CD4-positive, alpha-beta T cell treated with Interleukin-12 subunit alpha and Interleukin-12 subunit beta, for 1 hour (primary cell): ENCODE results near the gene CMBL.
A peak's percentile ranks its signal among the peaks of the same experiment; 100 is the strongest.
"Not testable (repeated sequence)": the region's sequence is repeated elsewhere in the genome, so short reads cannot be mapped to it uniquely, and the experiment has no call there.

Experiments
- DNase-seq: peaks from one replicate; pipeline ENCODE4 v3.0.0-alpha.2; 2020

CMBL gene

DNA sequence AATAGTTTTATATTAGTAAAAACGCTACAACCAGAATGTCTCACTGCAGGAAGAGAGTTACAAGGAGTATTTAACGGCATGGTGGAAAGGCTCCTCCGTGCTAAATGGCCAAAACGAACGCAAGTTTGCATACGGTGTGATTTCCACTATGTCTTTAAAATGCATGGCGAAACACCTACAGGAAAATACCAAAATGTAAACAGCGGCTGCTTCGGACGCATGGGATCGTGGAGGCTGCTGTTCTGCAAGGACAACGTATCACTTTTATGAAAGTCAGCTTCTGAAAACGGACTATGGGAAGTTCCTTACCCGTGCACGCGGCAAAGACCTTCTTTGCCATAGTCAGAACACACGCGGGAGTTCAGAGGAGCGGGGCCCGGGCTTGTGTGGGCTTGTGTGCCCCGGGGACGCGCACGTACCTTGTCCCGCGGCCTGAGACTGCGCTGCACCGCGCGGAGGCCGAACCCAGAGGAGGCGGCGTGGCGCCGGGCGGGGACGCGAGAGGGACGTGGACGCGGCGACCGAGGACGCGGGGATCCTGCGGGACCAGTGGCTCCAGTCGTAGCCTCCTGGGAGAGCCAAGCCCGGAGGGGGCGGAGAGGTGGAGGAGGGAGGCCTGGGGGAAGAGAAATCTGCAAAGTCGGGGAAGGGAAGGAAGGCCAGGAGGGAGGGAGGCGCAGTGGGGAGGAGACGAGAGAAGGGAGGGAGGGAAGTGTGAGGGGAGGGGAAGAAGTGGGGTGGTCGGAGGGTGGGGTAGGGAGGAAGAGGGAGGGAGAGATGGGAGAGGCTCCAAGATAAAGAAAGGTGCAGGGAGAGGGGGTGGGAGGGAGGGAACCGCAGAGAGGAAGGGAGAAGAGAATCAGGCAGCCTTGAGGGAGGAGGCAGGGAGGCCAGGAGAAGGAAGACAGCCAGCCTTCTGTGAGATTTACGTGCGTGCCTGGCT is at the start of gene CMBL:
Gene CMBL, minus strand, starts transcription at position 697 of the 943 bp plus-strand sequence. CDS start 17,140 bp downstream, outside the sequence.
- DNase-seq = peak; percentile 6

DNA sequence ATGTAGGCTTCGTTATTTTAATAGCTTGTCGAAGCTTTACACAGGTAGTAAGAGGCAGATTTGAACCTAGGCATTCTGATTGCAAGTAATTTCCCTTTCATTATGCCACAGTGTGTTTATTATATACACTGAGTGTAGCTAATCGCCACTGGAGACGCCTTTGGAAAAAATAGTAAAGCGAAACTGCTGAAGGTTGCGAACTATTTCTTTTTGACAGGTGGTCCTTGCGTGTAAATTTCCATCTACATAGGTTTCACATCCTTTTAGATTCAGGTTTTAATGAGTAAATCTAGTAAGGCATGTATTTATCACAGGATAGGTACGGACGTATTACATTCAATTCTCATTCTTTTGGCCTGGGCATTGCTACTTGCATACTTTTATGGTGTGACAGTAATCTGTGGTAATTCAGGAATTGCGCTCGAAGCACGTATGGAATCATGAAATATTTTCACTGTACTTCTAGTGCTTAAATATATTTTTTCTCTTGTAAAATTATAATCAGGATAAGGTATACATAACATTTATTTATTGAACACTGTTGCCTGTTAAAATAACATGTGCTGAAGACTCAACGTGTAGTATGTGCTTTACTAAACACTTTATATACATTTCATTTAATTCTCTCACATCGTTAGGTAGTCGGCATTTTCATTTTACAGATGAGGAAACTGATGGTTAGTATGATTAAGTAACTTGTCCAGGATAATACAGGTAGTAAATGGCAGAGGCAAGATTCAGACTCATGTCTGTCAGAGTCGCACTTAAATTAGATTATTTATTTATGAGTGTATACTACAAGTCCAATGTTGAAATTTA is 47.6 kb upstream of the CMBL start:
- peak; percentile 44 for DNase-seq

DNA sequence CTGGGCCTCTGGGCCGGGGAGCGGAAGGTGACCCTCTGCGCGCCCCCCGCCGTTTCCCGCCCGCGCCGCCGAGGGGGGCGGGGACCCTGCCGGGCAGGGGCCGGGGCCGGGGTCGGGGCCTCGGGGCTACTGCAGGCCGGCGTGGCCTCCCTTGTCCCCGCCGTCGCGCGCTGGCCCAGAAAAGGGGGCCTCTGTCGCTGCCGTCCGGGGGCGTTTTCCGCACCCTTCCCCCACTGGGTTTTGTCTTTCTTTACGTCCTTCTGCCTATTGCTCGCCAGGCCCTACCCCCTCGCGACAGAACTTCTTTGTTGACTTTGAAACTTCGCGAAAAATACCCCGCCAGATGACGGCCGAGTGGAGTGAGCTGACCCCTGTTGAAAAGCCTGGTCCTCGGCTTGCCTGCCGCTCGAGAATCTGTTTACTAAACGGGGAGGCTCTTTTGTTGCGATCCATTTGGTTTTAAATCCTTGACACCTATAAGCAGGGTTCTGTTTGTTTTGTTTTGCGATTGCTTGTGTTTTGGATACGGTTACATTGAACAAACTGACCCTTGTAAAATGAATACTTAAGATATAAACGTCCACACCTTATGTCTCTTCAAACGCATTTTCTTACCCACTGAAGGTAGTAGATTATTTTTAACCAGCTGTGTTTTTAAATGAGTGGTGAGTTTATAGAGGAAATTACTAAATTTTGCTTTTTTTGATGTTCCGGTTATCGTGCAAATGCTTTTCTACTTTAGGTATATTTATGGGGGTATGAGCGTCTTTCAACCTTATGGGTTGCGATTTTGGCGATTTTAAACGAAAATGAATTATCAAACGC is 46.6 kb upstream of the CMBL start:
- peak; percentile 53 for DNase-seq

DNA sequence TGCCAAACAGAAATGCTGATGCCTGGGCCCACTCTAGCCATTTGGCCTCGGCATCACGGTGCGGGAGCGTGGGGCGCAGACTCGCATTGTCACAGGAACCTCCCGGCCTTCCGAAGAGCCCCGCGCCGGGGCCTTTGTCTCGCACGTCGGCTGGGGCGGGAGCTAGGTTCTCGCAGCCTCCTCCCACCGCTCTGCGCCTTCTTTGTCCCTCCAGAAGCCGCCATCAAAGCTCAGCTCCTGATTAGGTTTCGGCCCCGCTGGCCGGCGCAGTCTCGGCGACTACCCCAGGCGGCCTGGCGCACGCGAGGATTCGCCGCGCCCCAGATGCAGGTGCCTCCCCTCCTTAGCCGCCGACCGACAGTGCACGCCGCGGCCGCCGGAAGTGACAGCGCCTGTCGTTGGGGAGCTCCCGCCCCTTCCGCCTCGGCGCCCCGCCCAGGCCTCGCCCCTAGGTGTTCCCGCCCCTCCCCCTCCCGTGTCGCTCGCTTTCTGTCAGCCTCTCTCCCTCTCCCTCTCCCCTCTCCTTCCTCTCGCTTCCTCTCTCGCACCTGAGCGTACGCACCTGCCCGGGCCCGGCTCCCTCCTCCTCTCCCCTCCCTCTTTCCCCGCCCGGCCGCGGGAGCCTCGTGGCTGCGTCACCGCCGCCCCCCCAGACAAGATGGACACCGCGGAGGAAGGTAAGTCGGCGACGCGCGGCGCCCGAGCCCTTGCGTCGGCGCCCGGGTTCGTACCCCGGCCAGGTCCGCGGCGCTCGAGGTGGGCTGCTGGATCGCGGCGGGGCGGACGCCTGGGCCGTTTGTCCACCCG is 45.7 kb upstream of the CMBL start, which contains the start of gene MARCHF6:
Gene MARCHF6, plus strand, starts transcription at position 455 of the 807 bp plus-strand sequence. Its CDS starts 204 bp downstream, at position 659.
- DNase-seq = peak; percentile 96

DNA sequence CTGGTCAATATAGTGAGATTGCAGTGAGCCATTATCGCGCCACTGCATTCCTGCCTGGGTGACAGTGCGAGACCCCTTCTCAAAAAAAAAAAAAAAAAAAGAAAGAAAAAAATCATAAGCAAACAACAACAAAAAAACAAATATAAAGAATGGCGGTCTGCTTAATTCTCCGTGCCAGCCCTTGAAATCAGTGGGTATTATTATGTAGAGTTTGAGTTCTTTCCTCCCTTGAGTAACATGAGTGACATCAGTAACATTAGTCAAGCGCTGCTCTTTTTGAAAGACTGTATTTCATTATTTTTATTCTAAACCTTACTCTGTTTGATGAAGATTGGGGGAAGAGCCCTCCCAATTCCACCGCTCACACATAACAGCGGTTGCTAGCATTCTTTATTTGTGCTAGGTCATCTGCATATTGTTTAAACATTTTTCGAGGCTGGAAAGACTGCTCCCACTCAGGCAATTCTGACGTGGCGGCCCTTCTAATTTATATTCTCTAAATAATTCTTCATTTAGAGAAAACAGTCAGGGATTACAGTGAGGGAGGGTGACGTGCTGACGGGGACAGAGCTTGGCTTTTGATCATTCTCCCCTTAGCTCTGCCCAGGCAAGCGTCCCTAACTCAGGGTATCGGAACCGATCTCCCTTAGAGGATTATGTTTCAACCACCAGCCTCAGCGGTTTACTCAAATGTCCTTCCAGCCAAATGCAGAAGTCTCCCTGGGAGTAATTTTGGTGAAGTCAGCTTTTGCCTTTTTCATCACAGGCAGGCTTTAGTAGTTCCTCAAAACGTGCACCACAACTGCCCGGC is 44.9 kb upstream of the CMBL start:
- DNase-seq = no peak

DNA sequence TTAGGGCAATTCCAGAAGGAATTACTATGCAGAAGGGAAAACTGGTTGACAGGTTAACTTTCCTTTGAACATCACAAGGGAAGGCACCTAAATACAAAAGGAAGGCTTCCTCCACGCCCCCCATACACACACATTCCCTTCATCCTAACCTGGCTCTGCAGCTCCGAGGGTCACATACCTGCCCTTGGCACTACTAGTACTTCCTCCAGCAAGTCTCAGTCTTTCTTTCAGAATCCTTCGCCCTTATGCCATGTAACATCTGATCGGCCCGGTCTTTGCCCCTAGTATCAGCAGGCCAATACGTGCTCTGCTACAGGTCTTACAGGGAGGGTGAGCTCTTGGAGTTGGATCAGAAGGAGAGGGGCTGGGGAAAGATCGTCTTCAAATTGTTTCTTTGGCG is 44.2 kb upstream of the CMBL start:
- no peak for DNase-seq

DNA sequence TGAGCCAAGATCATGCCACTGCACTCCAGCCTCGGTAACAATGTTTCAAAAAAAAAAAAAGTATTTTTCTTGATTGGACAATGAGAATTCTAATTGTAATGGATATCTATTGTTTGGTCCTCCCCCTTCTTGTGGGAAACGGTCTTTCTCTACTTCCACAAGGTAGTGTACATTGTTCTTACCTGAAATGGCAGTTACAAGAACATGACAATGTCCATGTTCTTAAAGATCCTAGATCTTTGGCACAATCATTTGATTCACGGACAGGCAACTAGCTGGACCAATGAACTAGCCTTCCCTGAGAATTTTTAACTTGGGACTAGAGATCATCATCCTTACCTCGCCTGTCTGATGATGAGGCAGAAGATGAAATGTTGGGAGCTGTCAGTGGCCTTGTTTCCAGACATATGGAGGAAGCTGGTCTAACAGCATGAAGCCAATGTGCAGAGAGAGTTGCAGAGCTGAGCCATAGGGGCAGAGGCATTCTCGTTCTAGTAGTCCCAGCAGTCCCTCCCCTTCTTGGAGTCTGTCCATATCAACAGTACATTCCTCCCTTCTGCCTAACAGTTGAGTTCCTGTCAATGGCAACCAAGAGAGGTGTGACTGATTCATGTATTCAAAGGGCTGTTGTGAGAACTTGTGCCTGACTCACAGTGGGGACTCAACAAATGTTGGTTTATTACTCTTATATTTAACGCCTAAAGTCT is 43.6 kb upstream of the CMBL start:
- DNase-seq = no peak

DNA sequence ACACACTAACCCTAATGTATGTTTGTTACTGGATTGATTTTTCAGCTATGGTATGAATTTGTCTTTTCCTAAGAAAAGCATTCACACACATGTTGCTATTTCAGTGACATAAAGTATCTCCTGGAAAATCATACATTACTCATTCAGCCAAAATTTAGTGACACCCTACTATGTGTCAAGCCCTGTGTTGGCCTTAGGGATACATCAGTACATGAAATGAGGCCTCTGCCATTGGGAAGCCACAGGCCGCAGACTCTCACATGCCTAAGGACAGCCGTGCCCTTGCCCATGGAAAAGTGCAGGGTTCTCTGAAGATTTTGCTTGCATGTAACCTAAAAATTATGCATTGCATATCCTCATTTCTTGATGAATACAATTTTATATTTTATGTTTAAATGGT is 40.6 kb upstream of the CMBL start:
- DNase-seq = no peak

DNA sequence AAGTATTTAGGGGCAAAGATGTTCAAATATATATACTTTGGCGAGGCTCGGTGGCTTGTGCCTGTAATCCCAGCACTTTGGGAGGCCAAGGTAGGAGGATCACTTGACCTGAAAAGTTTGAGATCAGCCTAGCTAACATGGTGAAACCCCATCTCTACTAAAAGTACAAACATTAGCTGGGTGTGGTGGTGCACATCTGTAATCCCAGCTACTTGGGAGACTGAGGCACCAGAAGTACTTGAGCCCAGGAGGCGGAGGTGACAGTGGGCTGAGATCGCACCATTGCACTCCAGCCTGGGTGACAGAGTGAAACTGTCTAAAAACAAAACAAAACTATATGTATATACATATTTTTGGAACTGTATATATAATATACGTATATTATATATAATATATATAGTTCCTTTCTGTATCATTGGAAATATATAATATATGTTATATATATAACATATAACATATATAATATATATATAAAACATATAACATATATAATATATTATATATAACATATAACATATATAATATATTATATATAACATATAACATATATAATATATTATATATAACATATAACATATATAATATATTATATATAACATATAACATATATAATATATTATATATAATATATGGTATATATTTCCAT is 36.9 kb upstream of the CMBL start:
- DNase-seq = not testable (repeated sequence)

DNA sequence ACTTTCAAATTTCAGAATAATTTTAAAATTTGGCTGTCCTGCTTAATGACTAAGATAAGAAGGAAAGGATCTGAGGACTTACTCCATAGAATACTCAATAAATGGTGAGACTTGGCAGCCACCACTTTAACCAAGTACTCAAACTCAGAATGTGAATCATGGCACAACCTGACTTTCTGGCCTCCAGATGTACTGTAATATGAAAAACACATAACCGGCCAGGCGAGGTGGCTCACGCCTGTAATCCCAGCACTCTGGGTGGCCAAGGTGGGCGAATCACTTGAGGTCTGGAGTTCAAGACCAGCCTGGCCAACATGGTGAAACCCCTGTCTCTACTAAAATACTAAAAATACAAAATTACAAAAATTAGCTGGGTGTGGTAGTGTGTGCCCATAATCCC is 35.8 kb upstream of the CMBL start:
- DNase-seq = no peak

DNA sequence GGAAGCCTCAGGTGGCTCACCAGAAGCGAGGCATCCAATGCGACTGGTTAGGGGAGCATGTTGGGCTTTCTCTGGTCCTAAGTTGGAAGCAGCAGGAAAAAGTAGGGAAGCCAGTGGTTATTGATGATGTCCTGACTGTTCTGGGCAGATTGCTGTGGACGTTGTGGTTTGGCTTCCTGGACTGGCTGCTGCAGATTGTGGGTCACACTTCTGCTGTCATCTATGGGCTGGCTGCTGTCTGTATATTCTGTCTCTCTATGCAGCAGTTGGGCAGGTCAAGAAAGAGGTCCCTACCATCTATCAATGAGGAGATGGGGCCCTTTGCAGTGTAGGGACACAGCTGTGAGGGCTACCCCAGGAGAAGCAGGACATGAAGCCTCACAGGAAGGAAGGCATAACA is 32.3 kb upstream of the CMBL start:
- DNase-seq = no peak

DNA sequence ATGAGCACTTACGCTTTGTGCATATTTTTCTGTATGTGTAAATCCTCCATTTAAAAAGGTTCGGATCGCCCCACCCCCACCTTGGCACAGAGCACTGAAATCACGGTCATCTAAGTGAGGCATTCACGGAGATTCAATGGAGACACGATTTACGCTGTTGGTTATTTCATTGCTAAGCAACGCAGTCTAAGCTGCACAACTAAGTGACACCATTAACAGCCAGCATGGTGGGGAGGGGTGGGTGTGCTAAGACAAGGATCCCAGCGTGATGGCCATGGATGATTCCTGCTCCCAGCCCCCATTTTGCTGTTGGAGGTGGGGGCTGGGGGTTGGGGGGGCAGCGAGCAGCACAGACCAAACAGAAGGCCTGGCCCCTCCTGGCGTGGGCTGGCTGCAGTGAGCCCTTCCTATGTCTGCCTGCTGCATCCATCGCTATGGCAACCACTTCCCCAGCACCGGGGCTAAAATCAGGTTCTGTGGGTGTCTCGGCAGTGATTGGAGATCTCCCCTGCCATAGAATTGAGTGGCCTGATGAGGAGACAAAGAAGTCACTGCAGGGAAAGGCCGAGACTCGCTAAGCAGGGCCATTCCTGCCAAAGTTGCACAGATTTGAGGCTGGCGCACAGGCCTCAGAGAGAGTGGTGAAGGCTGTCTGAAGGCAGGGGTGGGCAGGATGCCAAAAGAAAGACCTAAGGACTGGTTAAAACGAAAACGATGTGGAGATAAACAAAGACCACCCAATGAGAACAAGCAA is 31.5 kb upstream of the CMBL start:
- no peak for DNase-seq

DNA sequence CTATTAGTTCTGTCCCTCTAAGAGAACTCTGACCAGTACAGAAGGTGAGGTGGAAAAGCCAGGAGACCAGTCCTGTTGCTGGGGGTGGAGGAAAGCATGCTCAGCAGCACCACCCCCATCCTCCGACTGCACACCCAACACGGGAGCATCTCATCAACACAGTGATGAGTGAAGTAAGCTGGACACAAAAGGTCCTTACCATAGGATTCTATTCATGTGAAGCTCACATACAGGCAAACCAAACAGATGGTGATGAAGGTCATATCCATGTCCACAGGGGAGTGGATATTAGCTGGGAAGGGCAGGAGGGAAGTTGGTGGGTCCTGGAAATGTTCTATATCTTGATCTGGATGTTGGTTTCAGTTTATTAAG is 31.0 kb upstream of the CMBL start:
- DNase-seq = no peak

DNA sequence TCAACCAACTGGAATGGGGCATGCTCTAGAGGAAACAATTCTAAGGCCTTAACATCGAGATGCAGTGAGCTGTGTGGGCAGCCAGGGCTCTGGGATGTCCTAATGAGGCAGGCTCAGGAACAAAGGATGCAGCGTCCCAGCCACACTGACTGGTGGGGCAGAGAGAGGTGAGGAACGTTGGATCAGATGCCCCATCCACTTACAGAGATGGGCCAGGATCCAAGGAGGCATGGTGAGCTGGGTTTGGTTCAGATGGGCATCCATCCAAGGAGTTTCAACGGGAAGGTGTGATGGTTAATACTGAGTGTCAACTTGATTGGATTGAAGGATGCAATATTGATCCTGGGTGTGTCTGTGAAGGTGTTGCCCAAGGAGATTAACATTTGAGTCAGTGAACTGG is 30.3 kb upstream of the CMBL start:
- DNase-seq = no peak

DNA sequence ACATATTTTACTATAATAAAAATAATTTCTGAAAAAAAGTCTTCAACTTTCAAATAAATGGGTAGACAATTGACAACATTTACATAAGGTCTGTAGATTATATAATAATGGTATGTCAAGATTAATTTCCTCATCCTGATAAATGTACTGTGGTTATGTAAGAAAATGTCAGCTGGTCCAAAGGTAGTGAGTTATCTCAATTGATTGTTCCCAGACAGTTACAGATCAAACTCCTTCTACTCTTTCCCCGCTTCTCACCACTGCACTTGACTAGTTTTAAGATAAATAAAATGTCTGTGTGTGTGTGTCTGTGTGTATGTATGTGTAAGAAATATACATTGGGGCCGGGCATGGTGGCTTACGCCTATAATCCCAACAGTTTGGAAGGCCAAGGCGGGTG is 29.4 kb upstream of the CMBL start:
- no peak for DNase-seq

DNA sequence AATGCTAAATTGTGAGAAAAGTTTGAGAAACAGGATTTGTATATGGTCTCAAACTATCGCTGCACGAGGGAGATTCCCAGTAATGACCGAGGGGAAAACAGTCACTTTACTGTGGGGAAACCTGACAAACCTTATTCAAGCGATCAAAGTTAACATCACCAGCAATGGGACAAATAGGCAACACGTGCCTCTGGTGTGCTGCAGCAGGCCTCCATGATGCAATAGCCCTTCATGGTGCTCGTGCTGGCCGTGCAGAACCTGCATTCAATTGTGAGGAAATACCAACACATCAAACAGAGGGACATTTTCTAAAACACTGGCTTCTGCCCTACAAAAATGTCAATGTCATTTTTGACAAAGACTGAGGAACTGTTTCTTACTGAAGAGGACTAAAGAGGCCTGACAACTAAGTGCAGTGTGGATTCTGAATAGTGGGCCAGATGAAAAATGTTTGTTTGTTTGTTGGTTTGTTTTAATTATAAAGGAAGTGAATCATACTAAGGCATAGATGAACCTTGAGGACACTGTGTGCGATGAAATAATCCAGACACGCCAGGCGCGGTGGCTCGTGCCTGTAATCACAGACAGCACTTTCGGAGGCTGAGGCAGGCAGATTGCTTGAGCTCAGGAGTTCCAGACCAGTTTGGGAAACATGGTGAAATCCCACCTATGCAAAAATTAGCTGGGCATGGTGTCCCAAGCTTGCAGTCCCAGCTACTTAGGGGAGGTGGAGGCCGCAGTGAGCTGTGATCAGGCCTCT is 28.2 kb upstream of the CMBL start:
- no peak for DNase-seq

DNA sequence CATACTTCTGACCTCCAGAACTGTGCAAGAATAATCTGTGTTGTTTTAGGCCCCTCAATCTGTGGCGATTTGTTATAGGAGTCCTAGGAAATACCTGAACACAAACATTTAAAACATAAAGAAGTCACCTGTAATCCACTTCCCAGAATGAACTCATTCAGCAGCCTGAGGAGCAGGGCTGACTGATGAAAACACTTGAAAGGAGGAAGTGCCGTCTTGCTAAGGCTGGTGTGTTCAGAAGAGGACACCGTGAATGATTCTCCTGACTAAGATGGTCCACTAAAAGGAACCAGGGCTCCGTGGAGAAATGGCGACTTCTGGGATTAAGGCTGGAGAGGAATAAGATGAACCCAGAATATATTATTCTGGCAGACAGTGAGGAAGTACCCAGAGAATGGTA is 27.1 kb upstream of the CMBL start:
- no peak for DNase-seq
